NCI-H2227 treated with DMSO at 0.1 percent for 48 hours (cell line): ENCODE measurements around the gene LIN54.
"Not testable (repeated sequence)": the region's sequence is repeated elsewhere in the genome, so short reads cannot be mapped to it uniquely, and the experiment has no call there.

ENCODE experiments used
- DNase-seq: peaks from one replicate; lab custom pipeline; 2025; lab: John Stamatoyannopoulos, UW

Gene LIN54

GRCh38 chr4:83010522-83011318 is at the start of gene LIN54:
LIN54 (minus strand) TSS chr4:83010823; CDS start chr4:82984844, 25,979 bp downstream.
- peak; percentile 39 for DNase-seq

GRCh38 chr4:83054928-83055327 is 44.3 kb upstream of the LIN54 start:
- DNase-seq = no peak

GRCh38 chr4:83048781-83049180 is 38.2 kb upstream of the LIN54 start:
- DNase-seq = not testable (repeated sequence)

GRCh38 chr4:83046693-83047473 is 36.3 kb upstream of the LIN54 start:
- no peak for DNase-seq

GRCh38 chr4:83043801-83044407 is 33.3 kb upstream of the LIN54 start:
- no peak for DNase-seq

- not testable (repeated sequence) for DNase-seq
These were observed 32.5 kb upstream of the LIN54 start for GRCh38 chr4:83043157-83043556.

- DNase-seq = no peak
These were observed 29.6 kb upstream of the LIN54 start for GRCh38 chr4:83040269-83040668.

- no peak for DNase-seq
These were observed 26.5 kb upstream of the LIN54 start for GRCh38 chr4:83036991-83037665.

GRCh38 chr4:83034630-83035494 is 24.2 kb upstream of the LIN54 start, which contains the start of gene COPS4:
COPS4 (plus strand) TSS chr4:83035183; CDS start chr4:83035225, 42 bp downstream.
- peak; percentile 97 for DNase-seq

GRCh38 chr4:83029688-83030087 is 19.1 kb upstream of the LIN54 start:
- DNase-seq = no peak

GRCh38 chr4:83028976-83029375 is 18.4 kb upstream of the LIN54 start:
- no peak for DNase-seq

GRCh38 chr4:83025563-83025962 is 14.9 kb upstream of the LIN54 start:
- DNase-seq = no peak

- no peak for DNase-seq
These were observed 13.6 kb upstream of the LIN54 start for GRCh38 chr4:83024233-83024632.

GRCh38 chr4:83023599-83023998 is 13.0 kb upstream of the LIN54 start:
- not testable (repeated sequence) for DNase-seq

GRCh38 chr4:83022724-83023450 is 12.3 kb upstream of the LIN54 start:
- DNase-seq = no peak

GRCh38 chr4:83019794-83020494 is 9.3 kb upstream of the LIN54 start:
- no peak for DNase-seq

- DNase-seq = no peak
These were observed 3.3 kb upstream of the LIN54 start for GRCh38 chr4:83013902-83014301.

- DNase-seq = peak; percentile 52
These were observed 2.8 kb upstream of the LIN54 start for GRCh38 chr4:83013420-83013867.

GRCh38 chr4:83012687-83013419 is 2.2 kb upstream of the LIN54 start:
- peak; percentile 90 for DNase-seq
